Ascending aorta (tissue), 2 donors: ENCODE data around the gene MYH9. TPM values are rescaled to one million over a fixed set of nuclear protein-coding genes. Genes with fewer than 3 reads are reported as not detected.

Experiments used
- DNase-seq, 2 donors: peaks; one replicate each; pipeline ENCODE4 v3.0.0-alpha.2; 2019; ENCODE audit warnings: low spot score in 2 of 2
- H3K27ac ChIP-seq, 2 donors: fragments of 200-600 bp; sonication (generic); one replicate each; pipeline ENCODE4 v1.5.1; 2016 to 2017; ENCODE audit warnings: mild to moderate bottlenecking in 1 of 2
- H3K27me3 ChIP-seq: fragments of 200-600 bp; sonication (generic); one replicate; pipeline ENCODE4 v1.5.1; 2017
- H3K36me3 ChIP-seq, 2 donors: fragments of 200-600 bp; sonication (generic); one replicate each; pipeline ENCODE4 v1.5.1; 2016
- H3K4me1 ChIP-seq, 2 donors: fragments of 200-600 bp; sonication (generic); one replicate each; pipeline ENCODE4 v1.5.1; 2016 to 2017; ENCODE audit warnings: mild to moderate bottlenecking in 1 of 2
- H3K4me3 ChIP-seq, 2 donors: fragments of 200-600 bp; sonication (generic); one replicate each; pipeline ENCODE4 v1.5.1; 2016 to 2017; ENCODE audit warnings: mild to moderate bottlenecking in 1 of 2
- H3K9me3 ChIP-seq, 2 donors: fragments of 200-600 bp; sonication (generic); one replicate each; pipeline ENCODE4 v1.5.1; 2016
- CTCF ChIP-seq, 3 experiments: fragments of 200-600 bp in 2 of 3; fragments of 450-650 bp in 1 of 3; sonication (generic) in 2 of 3; IDR thresholded peaks; one replicate each; pipeline ENCODE4 v1.5.1; 2016 to 2019; ENCODE audit warnings: antibody characterized with exemption in 3 of 3, mild to moderate bottlenecking in 1 of 3, moderate library complexity in 1 of 3
- intact Hi-C: fragments of 100-400 bp; cut with DNase I; formaldehyde crosslinking; loops from one replicate; pipeline ENCODE4 v1.15.1; 2023
- total RNA-seq: library from RNA; depleted of rRNA; stranded (reverse); fragments of >200 nt; gene quantifications from one replicate; pipeline ENCODE4 v1.1.0, GENCODE V29; 2016

The MYH9 gene
- total RNA-seq, 1 donor from 2014 or later, result 1,114 TPM

GRCh38 chr22:36385491-36386350 lies 2.0 kb downstream of the MYH9 start:
- H3K9me3 ChIP-seq, result no peaks in the 10 kb centered on the region
- H3K27ac ChIP-seq, result peak overlapping the region; percentile 86 to 95
- no peak for TF ChIP-seq CTCF (IDR thresholded peaks at IDR 0.05)
- intact Hi-C loops, result loop anchor here (1.0 to 10.0 kb wide), 4 partner anchors 60 to 231 kb away; no protein-coding TSS in a partner anchor
- peak; percentile 59 to 92 for DNase-seq
- H3K36me3 ChIP-seq, result peaks cover 19 to 25% of the 10 kb centered on the region in 2 donors
- peaks cover 25 to 36% of the 10 kb centered on the region in 2 donors for H3K4me1 ChIP-seq
- no peaks in the 10 kb centered on the region for H3K27me3 ChIP-seq
- peak overlapping the region; percentile 92 to 100 for H3K4me3 ChIP-seq

- peak in 1 of 2 donors; percentile 76 for DNase-seq
- Histone ChIP-seq H3K9me3 (no peaks in the 10 kb centered on the region), H3K4me1 (peaks cover 32 to 44% of the 10 kb centered on the region in 2 donors), H3K27ac (peak overlapping the region; percentile 86 to 95), H3K4me3 (peak overlapping the region; percentile 92 to 100), H3K36me3 (peaks cover 23 to 26% of the 10 kb centered on the region in 2 donors), H3K27me3 (no peaks in the 10 kb centered on the region)
- intact Hi-C loops, result loop anchor here (1.0 to 10.0 kb wide), 3 partner anchors 60 to 230 kb away; no protein-coding TSS in a partner anchor
- no peak for TF ChIP-seq CTCF (IDR thresholded peaks at IDR 0.05)
Observed at GRCh38 chr22:36384766-36385481, 2.8 kb downstream of the MYH9 start.

- Histone ChIP-seq H3K4me3 (peak overlapping the region; percentile 48 to 92), H3K27ac (peak overlapping the region; percentile 58 to 99), H3K9me3 (no peaks in the 10 kb centered on the region), H3K4me1 (peaks cover 40 to 58% of the 10 kb centered on the region in 2 donors), H3K27me3 (no peaks in the 10 kb centered on the region), H3K36me3 (peaks cover 26 to 27% of the 10 kb centered on the region in 2 donors)
- no peak for TF ChIP-seq CTCF (IDR thresholded peaks at IDR 0.05)
- DNase-seq, result peak in 1 of 2 donors; percentile 81
- intact Hi-C loops, result loop anchor here (10.0 kb wide), 1 partner anchor 228 kb away; no protein-coding TSS in a partner anchor
Observed at GRCh38 chr22:36383110-36383581, 4.6 kb downstream of the MYH9 start.

GRCh38 chr22:36381513-36382128 lies 6.1 kb downstream of the MYH9 start:
- Histone ChIP-seq H3K4me1 (peaks cover 53 to 73% of the 10 kb centered on the region in 2 donors), H3K4me3 (peak overlapping the region in 1 of 2 donors; percentile 92), H3K27me3 (no peaks in the 10 kb centered on the region), H3K9me3 (no peaks in the 10 kb centered on the region), H3K27ac (peak overlapping the region; percentile 58 to 99), H3K36me3 (peaks cover 21 to 27% of the 10 kb centered on the region in 2 donors)
- TF ChIP-seq CTCF (IDR thresholded peaks at IDR 0.05), result no peak
- intact Hi-C loops, result loop anchor here (10.0 kb wide), 1 partner anchor 227 kb away; no protein-coding TSS in a partner anchor
- DNase-seq, result no peak
